Measurements from ENCODE around the gene AGPAT2.

The AGPAT2 gene

DNA sequence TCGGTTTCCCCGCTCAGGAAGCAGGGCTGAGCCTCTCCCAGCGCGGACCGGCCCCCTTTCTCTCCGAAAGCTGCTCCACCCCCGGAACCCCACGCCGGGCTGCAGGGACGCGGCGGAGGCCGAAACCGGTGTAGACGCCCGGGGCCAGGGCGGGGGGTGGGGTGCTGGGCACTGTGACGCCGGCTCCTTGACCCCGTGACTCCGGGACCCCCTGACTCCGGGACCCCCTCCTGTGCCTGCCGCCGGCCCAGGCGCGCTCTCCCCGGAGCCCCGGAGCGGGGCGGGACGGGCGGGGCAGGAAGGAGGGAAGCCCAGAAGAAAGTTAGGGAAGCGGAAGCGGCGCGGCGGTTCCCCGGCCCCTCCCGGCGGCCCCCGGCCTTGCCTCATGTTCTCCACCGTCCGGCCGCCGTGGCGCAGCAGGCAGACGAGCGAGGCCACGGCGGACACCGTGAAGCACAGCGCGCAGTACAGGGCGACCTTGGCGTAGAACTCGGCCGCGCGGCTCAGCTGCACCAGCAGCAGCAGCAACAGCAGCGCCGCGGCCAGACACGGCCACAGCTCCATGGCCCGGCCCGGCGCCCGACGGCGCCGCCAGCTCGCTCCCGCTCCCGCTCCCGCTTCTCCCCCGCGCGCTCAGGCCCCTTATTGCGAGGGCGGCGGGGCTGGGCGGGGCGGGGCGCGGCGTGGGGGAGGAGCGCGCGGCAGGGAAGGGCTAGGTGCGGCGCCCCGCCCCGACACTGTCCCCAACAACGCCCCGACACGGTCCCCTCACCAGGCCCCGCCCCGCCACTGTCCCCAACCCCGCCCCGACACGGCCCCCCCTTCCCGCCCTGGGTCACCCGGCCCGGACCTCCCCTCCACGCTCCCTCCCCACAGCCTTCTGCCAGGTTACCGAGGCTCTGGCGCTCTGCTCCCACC lies at the start of gene AGPAT2:
Gene AGPAT2 (minus strand): TSS at position 664 of the 918 bp plus-strand sequence. CDS start 100 bp downstream, at position 564.
- DNase-seq = no peak

DNA sequence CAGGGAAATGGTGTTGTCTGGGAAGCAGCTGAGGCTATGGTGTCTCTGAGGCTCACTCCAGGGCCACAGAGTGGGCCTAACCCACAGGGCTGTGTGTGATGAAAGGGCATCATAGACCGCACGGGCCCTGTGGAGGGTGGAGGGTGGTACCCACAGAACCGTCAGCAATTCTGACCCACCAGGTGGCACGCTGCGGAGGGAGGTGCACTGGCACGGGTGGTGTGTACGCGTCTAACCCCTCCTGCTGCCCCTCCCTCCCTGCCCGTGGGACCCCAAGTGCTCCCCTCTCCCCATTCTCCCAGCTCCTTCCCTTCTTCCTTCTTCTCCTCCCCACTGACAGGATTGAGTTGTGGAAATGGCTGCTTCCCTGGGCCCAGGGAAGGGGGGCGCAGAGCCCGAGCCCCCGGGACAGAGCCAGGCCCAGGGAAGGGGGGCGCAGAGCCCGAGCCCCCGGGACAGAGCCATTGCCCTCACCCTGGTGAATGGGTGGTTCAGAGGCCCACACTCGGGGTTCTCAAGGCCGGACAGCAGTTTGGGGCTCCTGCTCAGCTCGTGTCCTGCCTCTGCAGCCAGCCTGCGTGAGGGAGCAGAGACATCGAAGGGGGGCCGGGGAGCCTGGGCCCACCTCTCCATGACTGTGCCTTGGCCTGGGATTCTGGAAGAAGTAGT lies 48.7 kb upstream of the AGPAT2 start:
- no peak for DNase-seq

DNA sequence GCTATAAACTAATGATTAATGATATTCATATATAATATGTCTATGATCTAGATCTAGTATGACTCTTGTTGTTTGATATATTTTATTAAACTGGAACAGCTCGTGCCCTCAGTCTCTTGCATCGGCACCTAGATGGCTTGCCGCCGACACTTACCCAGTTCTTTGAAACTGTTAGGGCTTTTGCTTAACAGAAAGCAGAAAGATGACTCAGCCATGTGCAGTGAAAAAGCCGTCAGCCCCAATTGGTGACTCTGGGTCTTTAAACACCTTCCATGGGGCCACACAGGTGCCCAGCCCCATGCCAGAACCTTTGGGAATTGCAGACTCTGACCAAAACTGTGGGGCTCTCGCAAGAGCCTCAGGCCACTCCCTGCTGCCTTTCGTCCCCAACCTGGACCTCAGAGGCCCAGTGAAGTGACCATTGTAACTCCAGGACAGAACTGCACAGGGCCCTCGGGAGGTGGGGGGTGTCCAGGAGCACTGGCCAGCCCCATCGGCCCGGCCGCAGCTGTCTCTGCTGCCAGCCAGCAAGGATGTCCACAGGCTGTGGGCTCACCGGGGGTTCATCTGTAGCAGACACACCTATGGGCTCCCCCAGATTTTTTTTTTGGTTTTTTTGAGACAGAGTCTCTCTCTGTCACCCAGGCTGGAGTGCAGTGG lies 47.7 kb upstream of the AGPAT2 start:
- DNase-seq = no peak

DNA sequence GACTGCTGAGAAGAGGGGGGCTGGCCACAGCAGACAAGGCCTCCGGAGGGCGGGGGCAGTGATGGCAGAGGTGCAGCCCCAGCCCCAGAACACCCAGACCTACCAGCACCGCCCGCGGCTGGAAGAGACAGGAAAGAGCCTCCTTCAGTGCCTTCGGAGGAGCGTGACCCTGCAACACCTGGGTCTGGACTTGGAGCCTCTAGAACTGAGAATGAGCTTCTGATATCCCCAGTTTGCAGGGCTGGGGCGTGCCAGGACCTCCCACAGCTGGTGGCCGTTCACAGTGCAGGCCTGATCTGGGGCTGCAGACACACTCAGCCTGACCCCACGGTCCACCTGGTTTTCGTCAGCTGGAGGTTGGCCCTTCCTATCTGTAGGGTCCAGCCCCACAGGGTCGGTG lies 46.4 kb upstream of the AGPAT2 start:
- DNase-seq = no peak

DNA sequence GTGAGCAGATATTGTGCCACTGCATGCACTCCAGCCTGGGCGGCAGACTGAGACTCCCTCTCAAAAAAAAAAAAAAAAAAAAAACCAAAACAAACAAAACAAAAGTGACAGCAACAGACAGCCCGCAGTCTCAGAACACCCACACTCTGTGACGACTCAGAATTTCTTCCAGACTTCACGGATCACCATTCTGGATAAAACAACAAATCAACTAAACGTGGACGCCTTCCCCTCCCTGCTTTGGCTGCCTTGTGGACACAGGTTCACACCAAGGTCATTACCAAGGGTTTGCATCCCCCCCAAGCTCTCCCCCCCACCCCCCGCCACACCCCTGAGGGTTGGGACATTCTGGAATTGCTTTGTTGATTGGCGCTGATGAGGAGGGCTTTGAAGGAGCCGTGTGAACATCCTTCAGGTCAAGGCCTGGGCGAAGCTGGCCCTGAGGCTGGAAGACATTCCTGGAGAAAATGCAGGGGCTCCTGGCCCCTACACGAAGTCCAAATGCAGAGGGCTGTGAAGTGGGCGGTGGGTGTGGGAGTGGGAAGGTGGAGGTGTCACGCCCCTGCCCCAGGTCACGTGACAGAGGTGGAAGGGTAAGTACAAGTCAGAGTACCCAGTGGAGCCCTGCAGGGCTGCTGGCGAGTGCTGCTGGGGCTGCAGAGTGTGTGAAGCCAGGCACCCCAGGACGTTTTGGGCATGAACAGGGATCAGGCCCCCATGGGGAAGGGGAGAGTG lies 45.4 kb upstream of the AGPAT2 start:
- no peak for DNase-seq

DNA sequence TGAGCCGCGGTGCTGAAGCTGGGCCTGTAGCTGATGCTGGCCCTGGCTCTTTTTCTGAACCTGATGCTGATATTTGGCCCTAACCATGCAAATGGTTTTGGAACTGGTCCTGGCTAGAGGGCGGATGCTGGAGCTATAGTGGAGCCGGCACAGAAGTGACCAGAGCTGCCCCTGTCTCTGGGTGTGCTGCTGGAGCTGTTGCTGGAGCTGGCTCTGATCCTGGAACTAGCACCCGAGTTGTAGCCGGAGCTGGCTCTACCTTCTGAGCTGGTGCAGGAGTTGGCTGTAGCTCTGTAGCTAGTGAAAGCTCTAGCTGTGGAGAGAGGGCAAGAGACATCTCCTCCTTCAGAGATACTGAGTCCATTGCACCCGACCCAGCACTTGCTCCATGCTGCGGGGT lies 42.7 kb upstream of the AGPAT2 start:
- DNase-seq = no peak

DNA sequence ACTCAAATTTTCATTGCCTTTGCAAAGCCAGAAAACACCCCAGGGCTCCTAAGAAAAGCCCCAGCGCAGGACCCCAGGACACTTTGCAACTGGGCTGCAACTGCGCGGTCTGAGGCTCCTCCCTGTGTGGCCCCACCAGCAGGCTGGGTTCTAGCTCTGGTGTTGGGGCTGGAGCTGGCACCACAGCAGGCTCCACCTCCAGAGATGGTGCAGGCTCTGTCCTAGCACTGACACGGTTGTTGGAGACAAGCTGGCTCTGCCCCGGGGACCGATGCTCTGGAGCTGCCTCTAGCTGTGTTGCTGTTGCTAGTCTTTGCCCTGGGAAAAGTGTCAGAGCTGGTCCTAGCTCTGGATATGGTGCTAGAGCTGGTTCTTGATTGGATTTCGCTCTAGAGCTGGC lies 41.9 kb upstream of the AGPAT2 start:
- DNase-seq = no peak

DNA sequence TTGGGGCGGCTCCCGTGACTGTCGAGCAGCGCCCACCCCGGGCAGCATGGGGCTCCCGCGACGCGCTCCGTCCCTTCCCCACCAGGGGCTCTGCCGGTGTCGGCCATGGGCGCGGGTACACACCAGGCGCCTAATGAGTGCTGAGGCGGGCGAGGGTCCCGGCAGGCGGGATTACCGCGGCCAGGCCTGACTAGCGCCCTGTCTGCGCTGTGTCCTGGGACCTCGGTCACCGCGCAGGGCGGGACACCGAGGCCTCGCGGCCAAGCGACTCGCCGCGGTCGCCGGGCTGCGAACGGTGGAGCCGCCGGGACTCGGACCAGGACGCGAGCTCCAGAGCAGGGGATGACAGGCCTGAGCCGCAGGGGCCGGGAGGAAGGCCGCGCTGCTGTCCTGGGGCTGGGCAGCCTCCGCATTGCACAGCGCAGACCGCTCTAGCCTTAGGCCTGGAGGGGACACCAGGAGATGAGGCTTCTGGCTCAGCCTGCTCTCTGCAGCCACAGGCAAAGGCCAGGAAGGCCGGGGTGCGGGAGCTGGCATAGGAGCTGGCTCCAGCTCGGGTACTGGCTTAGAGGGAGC lies 41.4 kb upstream of the AGPAT2 start:
- DNase-seq = no peak

DNA sequence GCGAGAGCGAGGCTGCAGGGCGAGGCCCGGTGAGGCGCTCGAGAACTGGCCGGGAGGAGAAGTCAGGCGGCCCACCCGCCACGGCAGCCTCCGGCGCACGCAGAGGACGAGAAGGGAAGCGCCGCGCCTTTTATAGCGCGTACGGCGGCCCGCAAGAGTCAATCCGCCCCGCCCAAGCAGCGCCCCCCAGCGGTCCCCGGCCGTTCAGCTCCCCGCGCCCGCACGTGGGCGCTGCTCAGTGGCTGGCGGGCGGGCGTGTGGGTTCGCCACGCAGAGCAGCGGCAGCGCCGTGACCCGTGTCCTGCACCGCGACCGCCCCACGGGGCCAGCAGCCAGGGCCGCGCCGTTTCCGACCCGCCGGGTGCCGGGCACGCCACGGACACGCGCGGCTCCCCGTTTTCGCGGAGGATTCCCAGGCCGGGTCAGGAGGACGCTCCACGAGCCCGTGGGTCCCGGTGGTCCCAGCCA lies 40.9 kb upstream of the AGPAT2 start:
- DNase-seq = peak in 1 of 2 experiments; percentile 18

DNA sequence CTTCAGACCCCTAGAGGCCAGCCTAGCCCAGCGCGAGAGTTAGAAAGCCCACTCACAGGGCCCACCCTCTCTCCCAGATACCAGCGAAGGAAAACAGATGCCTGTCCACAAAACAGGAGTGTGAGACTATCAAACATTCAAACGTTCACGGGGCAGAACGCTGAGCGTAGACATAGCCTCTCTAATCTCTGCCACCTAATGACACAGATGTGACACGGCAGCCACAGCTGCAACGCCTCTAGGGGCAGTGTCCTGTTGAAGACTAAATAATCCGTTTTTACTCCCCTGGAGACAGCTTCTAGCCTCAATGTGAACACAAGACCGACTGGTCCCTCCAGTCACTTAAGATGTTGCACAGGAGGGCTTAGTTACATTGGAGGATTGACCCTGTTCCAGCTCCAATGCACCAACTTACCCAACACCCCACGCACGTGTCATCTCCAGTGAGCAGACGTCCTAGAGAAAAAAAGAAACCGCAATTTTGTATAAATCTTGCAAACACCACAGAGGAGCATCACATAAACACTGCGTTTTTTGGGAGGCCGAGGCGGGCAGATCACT lies 39.5 kb upstream of the AGPAT2 start:
- DNase-seq = no peak

DNA sequence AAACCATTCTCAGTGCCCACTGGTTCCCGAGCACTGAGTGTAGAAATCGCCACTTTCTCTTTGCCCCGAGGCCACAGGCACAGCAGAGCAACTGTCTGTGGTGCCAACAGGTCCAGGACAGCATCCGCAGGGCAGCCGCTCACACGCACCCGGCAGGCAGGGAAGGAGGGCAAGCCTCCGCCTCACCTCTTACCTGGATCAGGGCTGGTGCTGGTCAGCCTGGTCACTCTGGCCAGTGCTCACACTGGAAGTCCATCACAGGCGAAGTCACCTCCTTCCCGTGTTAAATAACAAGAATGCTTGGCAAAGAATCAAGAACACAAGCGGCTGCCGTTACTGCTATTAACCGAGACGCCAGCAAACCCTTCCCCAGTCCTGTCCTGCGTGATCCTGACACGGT lies 38.9 kb upstream of the AGPAT2 start:
- no peak for DNase-seq

DNA sequence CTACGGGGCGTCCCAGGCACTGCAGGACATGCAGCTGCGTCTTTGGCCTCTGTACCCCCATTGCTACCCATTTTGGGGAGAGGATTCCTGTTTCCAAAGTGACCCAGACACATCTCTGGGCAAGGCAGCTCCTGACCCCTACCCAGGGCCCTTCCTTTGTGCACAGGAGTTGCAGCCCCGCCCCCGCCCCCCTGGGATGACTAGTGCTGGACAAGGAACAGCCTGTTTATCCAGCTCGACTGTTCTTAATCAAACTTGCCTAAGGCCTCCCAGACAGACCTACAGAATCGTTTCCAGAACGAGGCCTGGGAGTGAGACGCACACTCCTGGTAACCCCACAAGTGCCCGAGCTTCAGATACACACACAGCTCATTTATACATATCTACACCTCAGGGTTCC lies 38.4 kb upstream of the AGPAT2 start:
- DNase-seq = no peak

DNA sequence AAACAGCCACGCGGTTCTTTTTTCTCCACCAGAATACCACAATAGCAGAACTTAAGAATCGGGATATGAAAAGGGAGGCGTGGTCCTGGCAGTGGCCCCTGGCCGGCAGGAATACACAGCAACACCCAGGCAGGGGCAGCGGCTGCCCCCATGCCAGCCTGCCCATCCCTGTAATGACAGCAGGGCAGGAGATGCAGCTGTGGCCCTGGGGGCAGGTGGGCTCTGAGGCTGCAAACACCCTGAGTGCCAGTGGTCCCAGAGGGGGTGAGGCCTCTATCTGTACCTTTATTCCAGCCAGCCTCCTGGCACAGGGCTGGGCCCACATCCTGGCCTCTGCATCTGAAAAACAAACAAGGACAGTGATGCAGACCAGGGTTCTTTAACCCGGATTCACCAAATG lies 37.5 kb upstream of the AGPAT2 start:
- no peak for DNase-seq

DNA sequence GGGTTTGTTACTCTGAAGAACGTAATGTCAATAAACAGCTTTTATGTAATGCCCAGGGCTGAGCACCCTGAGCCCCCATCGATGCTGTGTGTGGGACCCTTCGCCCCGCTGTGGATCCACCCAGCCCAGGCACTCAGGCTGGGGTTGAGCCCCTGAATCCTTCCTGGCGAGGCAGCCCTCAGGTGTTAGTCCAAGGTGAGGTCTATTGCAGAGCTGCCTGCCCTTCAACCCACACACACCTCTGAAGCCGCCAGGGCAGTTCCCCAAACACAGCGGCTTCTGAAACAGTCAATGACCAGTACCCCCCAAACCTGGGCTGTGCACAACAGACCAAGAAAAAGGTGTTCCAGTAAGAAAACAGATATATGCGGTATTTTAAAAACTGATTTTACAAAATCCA lies 36.7 kb upstream of the AGPAT2 start:
- DNase-seq = no peak

DNA sequence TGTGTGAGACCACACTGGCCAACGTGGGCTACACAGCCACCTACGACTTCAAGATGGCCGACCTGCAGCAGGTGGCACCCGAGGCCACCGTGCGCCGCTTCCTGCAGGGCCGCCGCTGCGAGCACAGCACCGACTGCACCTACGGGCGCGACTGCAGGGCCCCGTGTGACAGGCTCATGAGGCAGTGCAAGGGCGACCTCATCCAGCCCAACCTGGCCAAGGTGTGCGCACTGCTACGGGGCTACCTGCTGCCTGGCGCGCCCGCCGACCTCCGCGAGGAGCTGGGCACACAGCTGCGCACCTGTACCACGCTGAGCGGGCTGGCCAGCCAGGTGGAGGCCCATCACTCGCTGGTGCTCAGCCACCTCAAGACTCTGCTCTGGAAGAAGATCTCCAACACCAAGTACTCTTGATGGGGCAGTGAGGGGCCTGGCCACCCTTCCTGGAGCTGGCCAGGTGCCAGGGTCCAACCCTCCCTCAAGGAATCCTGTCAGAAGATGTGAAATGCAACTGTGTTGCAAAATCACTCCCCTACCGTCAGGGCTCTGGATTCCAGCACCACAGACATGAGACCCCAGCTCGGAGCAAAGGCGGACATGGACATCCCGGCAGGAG lies 36.2 kb upstream of the AGPAT2 start:
- no peak for DNase-seq

DNA sequence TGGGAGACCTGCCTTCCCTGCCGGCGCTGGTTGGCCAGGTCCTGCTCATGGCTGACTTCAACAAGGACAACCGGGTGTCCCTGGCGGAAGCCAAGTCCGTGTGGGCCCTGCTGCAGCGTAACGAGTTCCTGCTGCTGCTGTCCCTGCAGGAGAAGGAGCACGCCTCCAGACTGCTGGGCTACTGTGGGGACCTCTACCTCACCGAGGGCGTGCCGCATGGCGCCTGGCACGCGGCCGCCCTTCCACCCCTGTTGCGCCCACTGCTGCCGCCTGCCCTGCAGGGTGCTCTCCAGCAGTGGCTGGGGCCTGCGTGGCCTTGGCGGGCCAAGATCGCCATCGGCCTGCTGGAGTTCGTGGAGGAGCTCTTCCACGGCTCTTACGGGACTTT lies 35.7 kb upstream of the AGPAT2 start:
- no peak for DNase-seq

DNA sequence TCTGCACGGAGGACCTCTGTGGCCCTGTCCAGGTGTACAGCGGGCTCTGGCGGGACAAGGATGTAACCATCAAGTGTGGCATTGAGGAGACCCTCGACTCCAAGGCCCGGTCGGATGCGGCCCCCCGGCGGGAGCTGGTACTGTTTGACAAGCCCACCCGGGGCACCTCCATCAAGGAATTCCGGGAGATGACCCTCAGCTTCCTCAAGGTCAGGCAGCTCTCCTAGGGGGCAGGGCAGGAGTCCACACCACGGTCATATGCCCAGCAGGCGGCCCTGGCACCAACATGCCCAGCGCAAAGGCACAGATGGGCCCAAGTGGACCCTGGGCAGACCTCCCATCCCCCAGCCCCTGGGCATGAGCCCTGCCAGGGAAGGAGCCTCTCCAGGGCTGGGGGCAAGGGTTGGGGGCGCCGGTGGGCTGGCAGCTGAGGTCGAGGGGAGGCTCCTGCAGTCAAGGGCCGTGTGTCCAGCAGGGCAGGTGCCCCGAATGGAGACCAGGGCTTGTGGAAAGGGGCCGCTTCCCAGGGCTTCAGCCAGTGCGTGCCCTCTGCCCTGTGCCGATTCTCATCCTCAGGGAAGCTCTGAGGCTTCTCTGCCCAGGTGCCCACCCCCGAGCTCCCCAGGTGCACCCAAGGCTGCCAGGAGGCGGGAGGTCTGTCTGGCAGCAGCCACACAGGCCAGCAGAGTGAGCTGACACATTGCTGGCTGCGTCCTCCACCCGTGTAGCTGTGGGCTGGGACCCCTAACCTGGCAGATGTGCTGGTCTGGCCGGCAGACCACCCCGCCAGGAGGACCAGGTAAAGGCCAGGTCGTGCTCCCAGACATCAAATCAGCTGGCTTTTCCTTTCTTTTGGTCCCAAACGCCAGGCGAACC lies 35.1 kb upstream of the AGPAT2 start:
- no peak for DNase-seq

DNA sequence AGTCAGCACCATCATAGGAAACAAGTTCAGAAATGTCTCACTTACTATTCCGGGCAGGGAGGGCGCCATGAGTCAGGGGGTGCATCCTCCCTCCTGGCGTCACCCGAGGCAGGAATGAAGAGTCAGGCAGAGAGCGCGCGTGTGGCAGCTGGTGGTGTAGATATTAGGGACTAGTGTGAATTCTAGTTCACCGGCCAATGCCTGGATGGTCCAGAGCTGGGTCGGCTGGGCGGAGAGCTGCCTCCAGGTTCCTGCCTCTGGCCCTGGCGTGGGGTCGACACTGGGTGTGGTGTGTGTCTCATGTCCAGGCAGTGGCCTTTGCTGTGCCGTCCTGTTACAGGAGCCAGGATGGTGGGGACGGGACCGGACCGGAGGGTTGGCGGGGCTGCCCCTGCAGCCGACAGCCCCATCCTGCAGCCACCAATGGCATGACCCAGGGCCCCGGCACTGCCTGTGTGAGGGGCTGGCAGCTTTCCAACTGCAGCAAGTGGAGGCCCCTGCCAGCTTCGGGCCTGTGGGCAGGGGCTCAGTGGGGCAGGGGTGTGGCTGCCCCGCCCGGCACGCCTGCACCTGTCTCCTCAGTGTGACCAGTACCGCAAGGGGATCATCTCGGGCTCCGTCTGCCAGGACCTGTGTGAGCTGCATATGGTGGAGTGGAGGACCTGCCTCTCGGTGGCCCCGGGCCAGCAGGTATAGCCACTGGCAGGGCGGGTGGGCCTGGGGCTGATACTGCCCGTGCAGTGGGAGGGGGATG lies 34.3 kb upstream of the AGPAT2 start:
- no peak for DNase-seq

DNA sequence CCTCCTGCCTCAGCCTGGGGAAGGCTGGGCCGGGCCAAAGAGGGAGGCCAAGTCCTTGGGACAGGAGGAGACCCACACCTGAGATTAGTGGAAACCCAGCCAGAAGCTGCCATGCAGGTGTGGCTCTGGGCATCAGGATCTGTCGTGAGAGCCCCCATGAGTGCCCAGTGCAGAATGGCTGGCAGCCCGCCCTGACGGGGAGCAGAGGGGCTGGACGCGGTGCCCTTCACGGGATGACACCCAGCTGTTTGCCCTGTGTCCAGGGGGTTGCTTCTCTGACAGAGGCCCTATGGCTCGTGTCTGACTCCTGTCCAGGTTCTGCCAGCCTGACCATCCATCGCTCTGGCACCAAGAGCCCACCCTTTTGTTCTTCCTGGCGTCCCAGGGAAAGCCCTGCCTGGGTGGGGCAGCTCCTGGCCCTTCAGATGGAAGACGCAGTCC lies 33.7 kb upstream of the AGPAT2 start:
- no peak for DNase-seq

Measured in cerebellar nuclear complex (tissue), 1 donor.